ENCODE data around the gene PADI4.

The PADI4 gene

GRCh38 chr1:17286646-17287045 is 21.4 kb upstream of the PADI4 start:
- DNase-seq (ENCODE audit: low spot score), result no peak

- no peak for DNase-seq (ENCODE audit: low spot score)
Observed at GRCh38 chr1:17287130-17287776, 20.7 kb upstream of the PADI4 start.

DNA sequence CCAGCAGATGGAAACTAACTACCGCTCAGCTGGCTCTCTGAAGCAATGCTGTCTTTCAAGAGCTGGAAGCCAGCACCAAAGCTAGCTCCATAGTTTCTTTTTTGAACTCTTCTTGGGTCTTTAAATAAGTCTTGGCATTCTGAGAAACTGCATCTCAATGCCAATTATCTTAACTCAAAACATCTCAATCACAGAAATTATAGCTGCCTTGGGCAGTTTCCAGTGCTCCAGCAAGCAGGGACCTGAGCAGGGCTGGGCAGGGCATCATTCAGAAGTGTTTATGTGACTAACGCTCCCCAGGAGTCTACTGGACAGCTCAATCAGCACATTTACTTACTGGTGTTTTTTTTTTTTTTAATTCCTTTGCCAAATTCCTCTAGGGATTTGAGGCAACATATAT is 18.3 kb upstream of the PADI4 start:
- DNase-seq (ENCODE audit: low spot score), result no peak

- DNase-seq (ENCODE audit: low spot score), result no peak
Observed at GRCh38 chr1:17290553-17290952, 17.4 kb upstream of the PADI4 start.

GRCh38 chr1:17292299-17293160 is 15.5 kb upstream of the PADI4 start:
- DNase-seq (ENCODE audit: low spot score), result no peak

- DNase-seq (ENCODE audit: low spot score), result no peak
Observed at GRCh38 chr1:17293681-17294425, 14.1 kb upstream of the PADI4 start.

- no peak for DNase-seq (ENCODE audit: low spot score)
Observed at GRCh38 chr1:17295292-17295691, 12.7 kb upstream of the PADI4 start.

GRCh38 chr1:17296086-17296485 is 11.9 kb upstream of the PADI4 start:
- DNase-seq (ENCODE audit: low spot score), result no peak

DNA sequence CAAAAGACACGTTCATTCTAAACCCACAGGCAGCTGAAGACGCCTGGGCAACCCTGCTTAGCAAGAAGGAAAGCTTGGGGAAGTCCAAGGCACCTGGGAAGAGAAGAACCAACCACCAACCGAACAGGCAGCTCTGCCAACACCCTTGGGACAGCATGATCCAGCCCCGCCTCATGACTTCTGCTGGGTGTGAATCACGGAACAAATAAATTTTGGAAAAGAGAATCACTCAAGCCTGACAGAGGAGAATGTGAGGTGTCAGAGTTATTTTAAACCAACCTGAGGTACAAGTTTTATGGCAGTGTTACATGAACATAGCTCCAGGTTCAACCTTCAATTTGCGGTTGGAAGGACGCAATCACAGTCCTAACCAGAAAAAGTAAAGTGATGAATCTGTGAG is 10.0 kb upstream of the PADI4 start:
- no peak for DNase-seq (ENCODE audit: low spot score)

- DNase-seq (ENCODE audit: low spot score), result no peak
Observed at GRCh38 chr1:17301767-17302166, 6.2 kb upstream of the PADI4 start.

- DNase-seq (ENCODE audit: low spot score), result no peak
Observed at GRCh38 chr1:17304151-17304825, 3.7 kb upstream of the PADI4 start.

DNA sequence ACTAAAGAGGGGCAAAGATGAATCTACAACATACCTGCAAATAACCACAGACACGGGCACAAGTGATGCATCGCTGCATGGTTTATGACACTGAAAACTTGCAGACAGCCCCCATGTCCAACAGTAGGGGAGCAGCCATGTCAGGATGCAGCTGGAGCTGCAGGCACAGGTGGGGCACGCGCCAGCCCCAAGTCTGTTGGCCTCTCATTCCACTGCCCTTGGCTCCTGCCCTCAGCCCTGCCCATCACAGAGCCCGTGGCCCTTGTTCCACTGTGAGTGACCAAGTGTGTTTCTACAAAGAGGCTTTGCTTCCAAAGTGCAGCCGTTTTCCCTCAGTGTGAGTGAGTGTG is 3.2 kb upstream of the PADI4 start:
- no peak for DNase-seq (ENCODE audit: low spot score)

DNA sequence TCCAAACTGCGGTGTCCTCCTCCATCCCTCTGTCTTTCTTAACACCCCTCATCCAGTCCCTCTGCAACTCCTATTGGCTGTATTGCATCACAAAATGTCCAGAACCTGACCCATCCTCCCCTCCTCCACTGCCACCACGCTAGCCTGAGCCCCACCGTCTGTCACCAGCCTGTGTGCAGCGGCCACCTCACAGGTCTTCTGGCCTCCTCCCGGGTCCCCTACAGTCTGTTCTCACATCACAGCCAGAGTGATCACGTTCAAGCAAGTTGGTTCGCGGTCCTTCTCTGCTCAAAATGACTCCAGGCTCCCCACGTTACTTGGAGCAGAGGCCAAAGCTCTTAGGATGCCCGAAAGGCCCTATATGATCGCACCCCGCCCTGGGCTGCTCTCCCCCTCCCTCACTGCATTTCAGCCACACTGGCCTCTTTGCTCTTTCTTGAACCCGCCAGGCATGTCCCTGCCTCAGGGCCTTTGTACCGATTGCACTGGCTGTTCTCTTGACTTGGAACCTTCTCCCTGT is 2.4 kb upstream of the PADI4 start:
- no peak for DNase-seq (ENCODE audit: low spot score)

DNA sequence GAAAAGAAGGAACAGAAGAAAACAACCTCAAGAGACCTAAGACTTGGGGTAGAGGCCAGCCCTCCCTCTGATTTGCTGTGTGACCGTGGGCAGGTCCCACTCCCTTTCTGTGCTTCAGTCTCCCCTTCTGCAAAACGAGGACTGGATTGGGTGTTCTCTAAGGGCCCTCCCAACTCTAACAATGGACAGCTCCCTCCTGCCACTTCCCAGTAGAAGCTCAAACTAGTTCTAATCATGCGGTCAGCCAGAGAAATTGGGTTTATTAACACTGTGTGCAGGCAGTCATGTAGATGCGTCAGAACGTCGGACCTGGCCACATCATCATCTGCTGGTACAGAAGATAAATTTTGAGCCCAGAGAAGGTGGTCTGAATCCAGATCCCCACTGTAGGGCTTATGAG is 1.6 kb upstream of the PADI4 start:
- no peak for DNase-seq (ENCODE audit: low spot score)

- DNase-seq (ENCODE audit: low spot score), result no peak
Observed at GRCh38 chr1:17306921-17307320, 1.1 kb upstream of the PADI4 start.

- no peak for DNase-seq (ENCODE audit: low spot score)
Observed at GRCh38 chr1:17307329-17307728, 668 bp upstream of the PADI4 start.

- no peak for DNase-seq (ENCODE audit: low spot score)
Observed at GRCh38 chr1:17308593-17308992, 596 bp downstream of the PADI4 start.

DNA sequence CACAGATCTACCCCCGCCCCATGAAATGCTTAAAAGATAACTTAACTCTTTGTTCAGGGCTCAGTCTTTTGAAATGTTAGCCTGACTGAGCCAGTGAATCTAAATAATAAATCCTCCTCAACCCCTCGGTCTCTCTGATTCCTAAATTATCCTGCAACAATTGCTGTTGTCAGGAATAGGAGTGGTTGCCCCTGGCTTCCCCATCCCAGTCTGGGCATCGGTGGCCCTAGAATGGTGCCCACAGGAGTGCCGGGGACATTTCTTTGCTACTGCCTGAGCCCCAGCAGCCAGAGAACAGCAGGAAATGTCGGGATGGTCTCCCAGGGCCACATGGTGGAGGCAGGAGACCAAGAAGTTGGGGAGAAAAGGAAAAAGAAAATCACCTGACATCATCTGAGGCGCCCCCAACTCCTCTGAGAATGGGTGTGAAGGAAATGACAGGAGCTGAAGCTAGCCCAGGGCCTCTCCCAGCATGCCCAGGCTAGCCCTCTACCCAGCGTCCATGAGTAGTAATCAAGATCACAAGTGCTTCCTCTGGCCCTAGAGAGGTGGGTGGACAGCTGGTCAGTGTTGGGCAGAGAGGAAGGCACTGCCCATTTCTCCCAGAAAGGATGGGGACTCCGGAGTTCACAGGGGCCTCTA is 1.6 kb downstream of the PADI4 start:
- no peak for DNase-seq (ENCODE audit: low spot score)

DNA sequence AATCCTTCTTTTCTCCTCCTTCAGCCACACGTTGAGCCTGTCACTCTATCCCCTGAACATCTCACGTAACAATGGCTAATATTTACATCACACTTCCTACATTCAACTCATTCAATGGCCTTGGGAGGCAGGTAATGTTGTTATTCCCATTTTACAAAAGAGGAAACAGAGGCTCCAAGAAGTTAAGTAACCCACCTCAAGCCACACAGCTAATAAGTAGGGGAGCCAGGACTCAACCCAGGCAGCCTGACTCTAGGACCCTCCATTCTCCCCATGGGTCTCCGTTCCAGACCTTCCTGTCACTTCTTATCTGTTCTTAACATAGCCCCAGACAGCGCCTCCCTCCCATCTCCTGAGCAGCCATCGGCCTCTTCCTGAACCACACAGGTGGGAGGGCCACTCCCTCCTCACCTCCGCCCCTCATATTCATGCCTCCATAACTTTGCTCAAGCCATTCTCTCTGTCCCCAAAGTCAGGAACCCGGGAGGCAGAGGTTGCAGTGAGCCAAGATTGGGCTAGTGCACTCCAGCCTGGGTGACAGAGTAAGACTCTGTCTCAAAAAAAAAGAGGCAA is 2.2 kb downstream of the PADI4 start:
- DNase-seq (ENCODE audit: low spot score), result no peak

DNA sequence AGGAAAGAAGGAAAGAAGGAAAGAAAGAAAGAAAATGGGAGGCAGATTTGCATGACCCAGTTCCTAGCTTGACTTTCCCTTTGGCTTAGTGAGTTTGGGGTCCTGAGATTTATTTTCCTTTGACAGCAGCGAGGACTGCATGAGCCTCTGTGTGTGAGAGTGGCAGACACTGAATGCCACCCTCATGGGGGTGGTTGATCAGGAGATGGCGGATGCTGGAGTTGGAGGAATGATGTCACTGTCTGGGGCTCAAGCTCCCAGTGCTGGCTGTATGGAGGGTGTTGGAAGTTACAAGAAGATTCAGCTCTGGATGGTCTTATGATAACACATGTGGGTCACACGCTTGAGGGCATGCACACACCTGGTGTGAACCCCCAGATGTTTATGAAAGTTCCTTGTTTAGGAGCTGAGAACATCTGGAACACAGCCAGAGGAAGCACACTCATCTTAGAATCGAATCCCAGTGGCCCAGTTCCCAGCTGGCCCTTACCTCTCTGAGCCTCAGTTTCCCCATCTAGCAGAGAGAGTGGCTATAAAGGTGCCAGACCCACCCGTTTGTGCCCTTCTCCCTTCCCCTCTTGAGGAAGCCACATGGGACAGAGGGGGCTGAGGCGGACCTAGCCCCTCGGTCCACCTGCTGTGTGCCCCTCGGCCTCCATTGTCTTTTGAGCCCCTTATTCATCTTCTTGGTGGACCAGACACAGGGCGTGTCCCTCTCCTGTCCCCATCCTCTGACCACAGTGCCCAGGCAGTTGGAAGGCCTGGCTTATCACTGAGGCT is 5.7 kb downstream of the PADI4 start:
- DNase-seq (ENCODE audit: low spot score), result no peak
